Spleen (tissue), 7 donors: ENCODE data around the gene MC2R.

Experiments
- CTCF ChIP-seq, 11 experiments: fragments of 200-600 bp in 7 of 11; fragments of 450-650 bp in 4 of 11; sonication (generic) in 4 of 11; IDR thresholded peaks in 8 of 11; conservative IDR thresholded peaks in 3 of 11; 1 replicate in 7 of 11; 2 replicates in 4 of 11; pipeline versions ENCODE4 v1.4.0 to v1.8.0; 2016 to 2021; ENCODE audit warnings: antibody characterized with exemption in 11 of 11, inconsistent platforms in 4 of 11, mild to moderate bottlenecking in 1 of 11
- POLR2AphosphoS5 ChIP-seq, 3 donors: sonication (generic); formaldehyde crosslinking; IDR thresholded peaks; one replicate each; pipeline ENCODE4 v1.5.1; 2017; ENCODE audit warnings: antibody characterized with exemption in 3 of 3
- donor health status: DM: no; HTN: no; CAD: no; lungs with moderate emphysema.
- donor health status: DM: no; HTN: no; CAD: no.
- donor health status: DM: no; HTN: no; CAD: no.

GRCh38 chr18:13888191-13888716, 27.1 kb downstream of the MC2R start:
- no peak for TF ChIP-seq POLR2AphosphoS5 (IDR thresholded peaks at IDR 0.05)
- no peak for TF ChIP-seq CTCF (IDR thresholded peaks at IDR 0.05 in 8 of 11, conservative IDR thresholded peaks at IDR 0.05 in 3 of 11)
